HepG2 (cell line): ENCODE data around the gene ADCY7. TPM values are rescaled to one million over a fixed set of nuclear protein-coding genes. Genes with fewer than 3 reads are reported as not detected.

ENCODE experiments used
- ATAC-seq: fragments of 200-7000 bp; cut with Tn5 transposase; 3 replicates; pipeline ENCODE4 v1.9.1; 2020; ENCODE audit warnings: mild to moderate bottlenecking, moderate library complexity
- BruUV-seq: library from RNA; stranded (reverse); fragments of 400-500 nt; replicated peaks from 2 replicates; lab custom pipeline; 2021; lab: Mats Ljungman, UMichigan
- CTCF ChIA-PET: fragments of 300-600 bp; formaldehyde crosslinking; extraction: SDS; loops from one replicate; lab custom pipeline; 2021; ENCODE audit warnings: low total read pairs, inconsistent platforms, low intra/inter-chr PET ratio; lab: Yijun Ruan, JAX
- POLR2A ChIA-PET: fragments of 350-600 bp; sonication (Branson Sonifier 250); formaldehyde crosslinking; loops from one replicate; lab custom pipeline; 2020; ENCODE audit warnings: antibody characterized with exemption, inconsistent platforms; lab: Yijun Ruan, JAX
- DNase-seq: peaks from one replicate; pipeline ENCODE4 v3.0.0-alpha.2; 2015; ENCODE audit warnings: low spot score
- FAIRE-seq: peaks from 3 replicates; lab custom pipeline; 2011; peaks lifted over from hg19 to GRCh38; lab: Jason Lieb, UNC
- H2AFZ ChIP-seq: one replicate; pipeline ENCODE4 v1.6.1; 2011; ENCODE audit warnings: low read length, inconsistent platforms
- H3K27ac ChIP-seq: fragments of 300-600 bp; 3 replicates; pipeline ENCODE4 v1.8.0; 2011; ENCODE audit warnings: mixed run types, mild to moderate bottlenecking, mixed read lengths, low read length, inconsistent platforms; ENCODE audit not compliant: insufficient read depth; ENCODE audit errors: extremely low read length
- H3K27me3 ChIP-seq, 2 experiments: fragments of 200-600 bp in 1 of 2; 2 replicates in 1 of 2; 3 replicates in 1 of 2; pipeline versions ENCODE4 v1.6.0 to v1.8.0; 2011; ENCODE audit warnings: low read length in 2 of 2, mild to moderate bottlenecking in 2 of 2, moderate library complexity in 2 of 2, inconsistent platforms in 1 of 2; ENCODE audit not compliant: insufficient read depth in 2 of 2, control insufficient read depth in 1 of 2
- H3K36me3 ChIP-seq, 2 experiments: fragments of 200-600 bp in 1 of 2; replicated peaks in 1 of 2; 2 replicates in 1 of 2; 3 replicates in 1 of 2; pipeline versions ENCODE4 v1.5.1 to v1.8.0; 2011; ENCODE audit warnings: low read length in 2 of 2, inconsistent platforms in 1 of 2; ENCODE audit not compliant: insufficient read depth in 2 of 2, control insufficient read depth in 1 of 2
- H3K4me1 ChIP-seq: 2 replicates; pipeline ENCODE4 v1.5.1; 2012; ENCODE audit warnings: low read length, inconsistent platforms; ENCODE audit not compliant: insufficient read depth
- H3K4me2 ChIP-seq: 2 replicates; pipeline ENCODE4 v1.6.0; 2011; ENCODE audit warnings: low read depth, low read length, inconsistent platforms
- H3K4me3 ChIP-seq, 3 experiments: fragments of 200-600 bp in 1 of 3; sonication (generic), shearing (Covaris generic) in 1 of 3; replicated peaks in 1 of 3; 2 replicates each; pipeline ENCODE4 v1.5.1; 2011 to 2016; ENCODE audit warnings: low read length in 3 of 3, inconsistent platforms in 2 of 3, low read depth in 2 of 3, mild to moderate bottlenecking in 2 of 3, control low read depth in 1 of 3, mixed read lengths in 1 of 3; ENCODE audit not compliant: insufficient read depth in 1 of 3
- H3K79me2 ChIP-seq: one replicate; pipeline ENCODE4 v1.6.1; 2011; ENCODE audit warnings: low read length, inconsistent platforms; ENCODE audit not compliant: insufficient read depth
- H3K9ac ChIP-seq: 2 replicates; pipeline ENCODE4 v1.6.0; 2011; ENCODE audit warnings: mild to moderate bottlenecking, low read depth, low read length, inconsistent platforms; ENCODE audit not compliant: insufficient read depth
- H3K9me3 ChIP-seq: 2 replicates; pipeline ENCODE4 v1.5.1; 2012; ENCODE audit warnings: mild to moderate bottlenecking, low read length
- H4K20me1 ChIP-seq: 2 replicates; pipeline ENCODE4 v1.6.0; 2011; ENCODE audit warnings: inconsistent platforms, mild to moderate bottlenecking, low read length, moderate library complexity; ENCODE audit not compliant: insufficient read depth
- ASH2L ChIP-seq: fragments of 300-600, 200-600 bp; sonication (generic); IDR thresholded peaks from 2 replicates; pipeline ENCODE4 v1.7.0; 2017; ENCODE audit warnings: low read depth, mild to moderate bottlenecking, moderate library complexity, mixed read lengths, low read length; ENCODE audit not compliant: insufficient read length
- MYC ChIP-seq: sonication (generic); formaldehyde crosslinking; IDR thresholded peaks from 2 replicates; pipeline ENCODE4 v1.9.0; 2021; ENCODE audit warnings: missing genetic modification reagents, borderline replicate concordance
- NONO ChIP-seq, 2 experiments: fragments of 450-650 bp in 1 of 2; sonication (generic) in 1 of 2; formaldehyde crosslinking in 1 of 2; IDR thresholded peaks in 1 of 2; conservative IDR thresholded peaks in 1 of 2; 2 replicates each; pipeline versions ENCODE4 v1.6.1 to v1.8.0; 2017 to 2022; ENCODE audit warnings: mild to moderate bottlenecking in 1 of 2, missing genetic modification reagents in 1 of 2, moderate library complexity in 1 of 2
- TRIM24 ChIP-seq: sonication (generic); formaldehyde crosslinking; IDR thresholded peaks from 2 replicates; pipeline ENCODE4 v1.8.0; 2022; ENCODE audit warnings: mild to moderate bottlenecking, missing genetic modification reagents
- XRCC5 ChIP-seq: fragments of 200-400 bp; formaldehyde crosslinking; optimal IDR thresholded peaks from 2 replicates; pipeline ENCODE3; 2017; ENCODE audit warnings: mild to moderate bottlenecking, low read length
- ZNF550 ChIP-seq: sonication (generic); formaldehyde crosslinking; IDR thresholded peaks from 2 replicates; pipeline ENCODE4 v1.4.0; 2020; ENCODE audit warnings: mild to moderate bottlenecking, missing genetic modification reagents, borderline replicate concordance
- WGBS: methylation state at CpG from one replicate; pipeline ENCODE4 v1.1.6; 2017; ENCODE audit warnings: low lambda C conversion rate; 5-methylcytosine and 5-hydroxymethylcytosine counted together
- in situ Hi-C: cut with HindIII; loops from 2 replicates; pipeline ENCODE4 v1.10.0; 2017; ENCODE audit warnings: low pct_unique_long_range_greater_than_20kb; ENCODE audit not compliant: extremely low pct_ligation_motif_present
- intact Hi-C: fragments of 100-400 bp; cut with micrococcal nuclease; formaldehyde crosslinking; loops from one replicate; pipeline ENCODE4 v1.10.0; 2022; ENCODE audit not compliant: unreplicated experiment
- polyA plus RNA-seq, 8 experiments: library from polyadenylated mRNA; depleted of rRNA in 3 of 8; stranded (reverse) in 7 of 8; unstranded in 1 of 8; fragments of >200 nt; fragmentation: Illumina TruSeq in 4 of 8; extraction: Trizol in 4 of 8; gene quantifications; 2 replicates each; pipeline versions ENCODE4 v1.2.1 to v1.2.3, GENCODE V29; 2011 to 2016; ENCODE audit warnings: low read depth in 4 of 8, missing spikeins in 1 of 8, mixed read lengths in 1 of 8; ENCODE audit not compliant: insufficient read depth in 1 of 8
- total RNA-seq, 5 experiments: library from RNA; depleted of rRNA; stranded (reverse); fragments of >200 nt; fragmentation: Illumina TruSeq; extraction: Trizol; gene quantifications; 2 replicates each; pipeline ENCODE4 v1.2.3, GENCODE V29; 2016; ENCODE audit warnings: low read depth in 1 of 5
- TF ChIP-seq, protein P1 (sequence below): sonication (generic); formaldehyde crosslinking; IDR thresholded peaks from 2 replicates; pipeline ENCODE4 v1.8.0; 2022; ENCODE audit warnings: missing genetic modification reagents, mild to moderate bottlenecking, borderline replicate concordance
- TF ChIP-seq, protein P2 (sequence below): sonication (generic); formaldehyde crosslinking; IDR thresholded peaks from 2 replicates; pipeline ENCODE4 v1.4.0; 2020; ENCODE audit warnings: low read depth, mild to moderate bottlenecking, missing genetic modification reagents
- TF ChIP-seq, protein P3 (sequence below): IDR thresholded peaks from 2 replicates; pipeline ENCODE4 v1.4.0; 2020; ENCODE audit warnings: mild to moderate bottlenecking, missing genetic modification reagents

Gene ADCY7
- total and polyA plus RNA-seq, 2 of the 13 experiments (the other 11 are each of a cell fraction or from before 2014, with no cell fraction given): 2.2 to 4.3 TPM

DNA sequence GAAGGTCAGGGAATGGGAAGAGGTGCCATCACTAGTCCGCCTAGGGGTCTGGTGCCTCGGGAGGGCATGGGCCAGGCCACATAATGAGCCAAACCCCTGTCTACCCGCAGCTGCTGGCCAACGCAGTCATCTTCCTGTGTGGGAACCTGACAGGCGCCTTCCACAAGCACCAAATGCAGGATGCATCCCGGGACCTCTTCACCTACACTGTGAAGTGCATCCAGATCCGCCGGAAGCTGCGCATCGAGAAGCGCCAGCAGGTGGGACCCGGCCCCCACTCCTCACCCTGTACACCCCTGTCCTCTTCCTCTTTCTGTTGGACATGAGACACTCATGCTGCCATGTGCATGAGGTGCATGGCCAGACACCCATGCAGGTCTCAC, 26.2 kb downstream of the ADCY7 start:
- Histone ChIP-seq H3K79me2 (no peaks in the 10 kb centered on the region), H3K9me3 (no peaks in the 10 kb centered on the region), H3K27me3 (no peaks in the 10 kb centered on the region), H3K36me3 (no peaks in the 10 kb centered on the region), H3K4me3 (no peak overlapping the region; a peak in 1 of 6 replicates), H3K27ac (no peak overlapping the region), H2AFZ (no peak overlapping the region), H4K20me1 (no peaks in the 10 kb centered on the region), H3K9ac (peak overlapping the region; percentile 61; the same call in 1 of the 2 replicates), H3K4me1 (peaks cover 57% of the 10 kb centered on the region), H3K4me2 (peak overlapping the region; percentile 72)
- WGBS: 90% methylated on average over 12 of the region's 12 CpGs
- intact Hi-C loops (no loop called here), in situ Hi-C loops (no loop called here)
- ChIA-PET CTCF (no interaction called here), POLR2A (interaction anchor here (0.6 to 1.6 kb wide), 3 partner anchors 10 to 51 kb away, joined by 3 to 7 read pairs (median 6); no protein-coding TSS in a partner anchor)
- ATAC-seq (no peak), DNase-seq (no peak), FAIRE-seq (no peak)
- TF ChIP-seq NONO (IDR thresholded peaks at IDR 0.05): no peak
- TF ChIP-seq NONO (CRISPR knock-in tag; conservative IDR thresholded peaks at IDR 0.05): no peak
- TF ChIP-seq ZNF550: no peak
- 0 out of 2 replicates have a peak, but pooled peaks have one; percentile 24 for TF ChIP-seq TRIM24 (CRISPR knock-in tag)
- TF ChIP-seq XRCC5: no peak
- TF ChIP-seq, protein P1, sequence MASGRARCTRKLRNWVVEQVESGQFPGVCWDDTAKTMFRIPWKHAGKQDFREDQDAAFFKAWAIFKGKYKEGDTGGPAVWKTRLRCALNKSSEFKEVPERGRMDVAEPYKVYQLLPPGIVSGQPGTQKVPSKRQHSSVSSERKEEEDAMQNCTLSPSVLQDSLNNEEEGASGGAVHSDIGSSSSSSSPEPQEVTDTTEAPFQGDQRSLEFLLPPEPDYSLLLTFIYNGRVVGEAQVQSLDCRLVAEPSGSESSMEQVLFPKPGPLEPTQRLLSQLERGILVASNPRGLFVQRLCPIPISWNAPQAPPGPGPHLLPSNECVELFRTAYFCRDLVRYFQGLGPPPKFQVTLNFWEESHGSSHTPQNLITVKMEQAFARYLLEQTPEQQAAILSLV (CRISPR knock-in tag): 0 out of 2 replicates have a peak, but pooled peaks have one; percentile 11
- no TSS peak for BruUV-seq

DNA sequence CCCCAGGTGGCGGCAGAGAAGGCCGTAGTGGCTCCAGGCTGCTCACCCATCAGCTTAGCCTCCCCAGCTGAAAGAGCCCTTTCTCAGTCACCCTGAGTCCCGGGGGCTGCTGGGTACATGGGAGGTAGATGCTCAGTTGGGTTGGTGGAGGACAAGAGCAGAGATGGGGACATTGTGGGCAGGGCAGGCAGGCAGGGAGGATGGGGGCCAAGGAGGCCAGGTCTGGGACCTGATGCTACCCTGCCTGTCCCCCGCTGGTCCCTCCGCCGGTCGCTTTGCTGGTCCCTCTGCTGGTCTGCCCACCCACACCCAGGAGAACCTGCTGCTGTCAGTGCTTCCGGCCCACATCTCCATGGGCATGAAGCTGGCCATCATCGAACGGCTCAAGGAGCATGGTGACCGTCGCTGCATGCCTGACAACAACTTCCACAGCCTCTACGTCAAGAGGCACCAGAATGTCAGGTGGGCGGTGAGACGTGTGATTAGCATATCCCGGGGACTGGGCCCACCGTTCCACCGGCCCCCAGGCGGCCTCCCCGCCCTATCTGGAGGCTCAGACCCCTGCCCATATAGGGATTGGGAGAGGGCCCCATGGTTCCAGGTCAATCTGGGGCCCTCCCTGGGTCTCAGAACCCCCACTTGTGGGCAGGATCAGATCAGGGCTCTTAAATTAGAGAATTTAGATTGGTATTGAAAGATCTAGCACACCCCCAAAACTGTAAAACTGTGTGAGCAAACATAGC, 26.9 kb downstream of the ADCY7 start:
- in situ Hi-C loops: no loop called here
- POLR2A ChIA-PET: interaction anchor here (1.5 to 1.6 kb wide), 2 partner anchors 10 to 11 kb away, joined by 6 to 7 read pairs; no protein-coding TSS in a partner anchor
- FAIRE-seq: no peak
- 0 out of 2 replicates have a peak, but pooled peaks have one; percentile 32 for TF ChIP-seq MYC
- TF ChIP-seq, protein P2, sequence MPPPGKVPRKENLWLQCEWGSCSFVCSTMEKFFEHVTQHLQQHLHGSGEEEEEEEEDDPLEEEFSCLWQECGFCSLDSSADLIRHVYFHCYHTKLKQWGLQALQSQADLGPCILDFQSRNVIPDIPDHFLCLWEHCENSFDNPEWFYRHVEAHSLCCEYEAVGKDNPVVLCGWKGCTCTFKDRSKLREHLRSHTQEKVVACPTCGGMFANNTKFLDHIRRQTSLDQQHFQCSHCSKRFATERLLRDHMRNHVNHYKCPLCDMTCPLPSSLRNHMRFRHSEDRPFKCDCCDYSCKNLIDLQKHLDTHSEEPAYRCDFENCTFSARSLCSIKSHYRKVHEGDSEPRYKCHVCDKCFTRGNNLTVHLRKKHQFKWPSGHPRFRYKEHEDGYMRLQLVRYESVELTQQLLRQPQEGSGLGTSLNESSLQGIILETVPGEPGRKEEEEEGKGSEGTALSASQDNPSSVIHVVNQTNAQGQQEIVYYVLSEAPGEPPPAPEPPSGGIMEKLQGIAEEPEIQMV (CRISPR knock-in tag): 0 out of 2 replicates have a peak, but pooled peaks have one; percentile 19
- TF ChIP-seq, protein P3, sequence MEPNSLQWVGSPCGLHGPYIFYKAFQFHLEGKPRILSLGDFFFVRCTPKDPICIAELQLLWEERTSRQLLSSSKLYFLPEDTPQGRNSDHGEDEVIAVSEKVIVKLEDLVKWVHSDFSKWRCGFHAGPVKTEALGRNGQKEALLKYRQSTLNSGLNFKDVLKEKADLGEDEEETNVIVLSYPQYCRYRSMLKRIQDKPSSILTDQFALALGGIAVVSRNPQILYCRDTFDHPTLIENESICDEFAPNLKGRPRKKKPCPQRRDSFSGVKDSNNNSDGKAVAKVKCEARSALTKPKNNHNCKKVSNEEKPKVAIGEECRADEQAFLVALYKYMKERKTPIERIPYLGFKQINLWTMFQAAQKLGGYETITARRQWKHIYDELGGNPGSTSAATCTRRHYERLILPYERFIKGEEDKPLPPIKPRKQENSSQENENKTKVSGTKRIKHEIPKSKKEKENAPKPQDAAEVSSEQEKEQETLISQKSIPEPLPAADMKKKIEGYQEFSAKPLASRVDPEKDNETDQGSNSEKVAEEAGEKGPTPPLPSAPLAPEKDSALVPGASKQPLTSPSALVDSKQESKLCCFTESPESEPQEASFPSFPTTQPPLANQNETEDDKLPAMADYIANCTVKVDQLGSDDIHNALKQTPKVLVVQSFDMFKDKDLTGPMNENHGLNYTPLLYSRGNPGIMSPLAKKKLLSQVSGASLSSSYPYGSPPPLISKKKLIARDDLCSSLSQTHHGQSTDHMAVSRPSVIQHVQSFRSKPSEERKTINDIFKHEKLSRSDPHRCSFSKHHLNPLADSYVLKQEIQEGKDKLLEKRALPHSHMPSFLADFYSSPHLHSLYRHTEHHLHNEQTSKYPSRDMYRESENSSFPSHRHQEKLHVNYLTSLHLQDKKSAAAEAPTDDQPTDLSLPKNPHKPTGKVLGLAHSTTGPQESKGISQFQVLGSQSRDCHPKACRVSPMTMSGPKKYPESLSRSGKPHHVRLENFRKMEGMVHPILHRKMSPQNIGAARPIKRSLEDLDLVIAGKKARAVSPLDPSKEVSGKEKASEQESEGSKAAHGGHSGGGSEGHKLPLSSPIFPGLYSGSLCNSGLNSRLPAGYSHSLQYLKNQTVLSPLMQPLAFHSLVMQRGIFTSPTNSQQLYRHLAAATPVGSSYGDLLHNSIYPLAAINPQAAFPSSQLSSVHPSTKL (CRISPR knock-in tag): no peak
- TF ChIP-seq ASH2L: no peak

More for the DNA sequence above, 26.9 kb downstream of the ADCY7 start:
- Histone ChIP-seq H3K9ac (no peak overlapping the region), H2AFZ (no peak overlapping the region), H3K4me2 (no peak overlapping the region), H3K79me2 (no peaks in the 10 kb centered on the region), H3K4me1 (peaks cover 64% of the 10 kb centered on the region), H4K20me1 (no peaks in the 10 kb centered on the region), H3K36me3 (no peaks in the 10 kb centered on the region), H3K9me3 (no peaks in the 10 kb centered on the region), H3K27me3 (no peaks in the 10 kb centered on the region), H3K27ac (no peak overlapping the region), H3K4me3 (no peak overlapping the region)
- 88% methylated on average over 18 of the region's 20 CpGs for WGBS
- ATAC-seq (no peak), DNase-seq (no peak)
- intact Hi-C loops: no loop called here
- CTCF ChIA-PET: no interaction called here
- BruUV-seq: no TSS peak
